Subcutaneous abdominal adipose tissue (tissue), 5 donors: ENCODE results near the gene KRT9.

ENCODE experiments used
- H3K27ac ChIP-seq: one replicate; pipeline ENCODE4 v1.7.0; 2013; ENCODE audit warnings: low read depth, mild to moderate bottlenecking, inconsistent platforms, low read length, moderate library complexity
- H3K27me3 ChIP-seq, 5 donors: one replicate each; pipeline ENCODE4 v1.7.0; 2013; ENCODE audit warnings: low read length in 5 of 5, inconsistent platforms in 1 of 5; ENCODE audit not compliant: control insufficient read depth in 5 of 5, insufficient read depth in 4 of 5
- H3K36me3 ChIP-seq, 5 donors: one replicate each; pipeline ENCODE4 v1.7.0; 2013; ENCODE audit warnings: low read length in 5 of 5; ENCODE audit not compliant: control insufficient read depth in 5 of 5, insufficient read depth in 5 of 5
- H3K4me1 ChIP-seq, 5 donors: one replicate each; pipeline ENCODE4 v1.7.0; 2013; ENCODE audit warnings: low read length in 5 of 5, mild to moderate bottlenecking in 3 of 5, moderate library complexity in 1 of 5; ENCODE audit not compliant: control insufficient read depth in 5 of 5, insufficient read depth in 5 of 5
- H3K4me3 ChIP-seq, 5 donors: one replicate each; pipeline ENCODE4 v1.7.0; 2013; ENCODE audit warnings: low read length in 5 of 5, low read depth in 1 of 5
- H3K9ac ChIP-seq, 5 donors: one replicate each; pipeline ENCODE4 v1.7.0; 2013; ENCODE audit warnings: low read length in 5 of 5, mild to moderate bottlenecking in 4 of 5, moderate library complexity in 3 of 5
- H3K9me3 ChIP-seq, 5 donors: one replicate each; pipeline ENCODE4 v1.7.0; 2013; ENCODE audit warnings: low read length in 5 of 5; ENCODE audit not compliant: control insufficient read depth in 5 of 5
- donor health status: healthy.
- donor health status: healthy.
- donor health status: healthy.
- donor health status: healthy.
- donor health status: healthy.

KRT9 gene

DNA sequence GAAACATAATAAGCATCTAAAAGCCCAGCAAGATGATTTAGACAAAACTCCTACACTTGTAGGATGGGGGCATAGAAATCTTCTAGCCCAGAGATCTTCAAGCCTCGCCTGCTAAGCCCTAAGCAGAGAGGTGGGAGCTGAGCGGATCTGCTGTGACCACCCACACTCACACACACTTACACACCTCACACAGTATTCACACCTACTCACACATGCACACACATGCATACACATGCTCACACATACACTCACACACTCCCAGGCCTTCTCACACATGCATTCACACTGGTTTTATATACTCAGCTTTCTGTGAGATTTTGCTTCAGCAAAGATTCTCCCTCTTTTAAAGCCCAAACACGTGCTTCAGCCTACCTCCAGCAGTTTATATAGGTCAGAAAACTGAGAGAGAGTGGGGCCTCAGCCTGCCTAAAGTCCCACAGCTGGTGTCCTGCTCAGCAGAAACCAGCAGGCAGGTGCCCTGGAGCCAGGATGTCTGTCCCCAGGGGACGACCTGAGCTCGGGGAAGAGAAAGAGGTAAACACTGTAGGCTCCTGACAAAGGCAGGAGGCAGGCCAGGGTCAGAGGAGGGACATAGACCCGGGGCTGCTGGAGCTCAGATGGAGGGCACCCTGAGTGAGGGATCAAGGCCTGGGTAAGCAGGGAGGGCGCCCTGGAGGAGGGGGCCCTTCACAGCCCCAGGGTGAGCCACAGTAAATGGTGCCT is 31.7 kb downstream of the KRT9 start:
- peaks cover 0 to 3% (median 0%) of the 10 kb centered on the region in 5 donors for H3K4me1 ChIP-seq
- no peak overlapping the region for H3K9ac ChIP-seq
- no peak overlapping the region for H3K27ac ChIP-seq
- no peaks in the 10 kb centered on the region for H3K36me3 ChIP-seq
- H3K27me3 ChIP-seq, result peaks cover 2 to 13% (median 8%) of the 10 kb centered on the region in 5 donors
- no peak overlapping the region for H3K4me3 ChIP-seq
- no peaks in the 10 kb centered on the region for H3K9me3 ChIP-seq

- Histone ChIP-seq H3K27me3 (peaks cover 4 to 14% (median 12%) of the 10 kb centered on the region in 5 donors), H3K27ac (no peak overlapping the region), H3K4me1 (peaks cover 0 to 3% (median 0%) of the 10 kb centered on the region in 5 donors)
Measured at GRCh38 chr17:41539071-41539492, 32.8 kb downstream of the KRT9 start.

DNA sequence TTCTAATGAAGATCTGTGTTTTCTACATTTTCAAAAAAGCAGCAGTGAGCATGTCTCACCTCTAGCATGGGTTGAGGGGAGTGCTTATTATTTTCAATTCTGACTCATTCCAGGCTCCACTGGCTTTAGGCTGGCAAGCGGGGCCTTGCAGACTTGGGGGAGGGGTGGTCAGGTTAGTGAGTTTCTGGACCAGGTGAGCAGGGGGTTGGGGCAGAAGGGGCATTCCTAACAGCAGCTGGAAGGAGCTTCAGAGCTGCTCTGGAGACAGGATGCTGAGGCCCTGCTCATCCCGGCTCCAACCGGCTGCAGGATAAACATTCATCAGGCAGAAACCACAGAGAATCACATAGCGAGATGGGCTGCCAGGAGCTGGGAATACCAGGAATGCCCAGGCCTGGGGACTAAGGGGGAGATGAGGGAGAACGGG is 33.3 kb downstream of the KRT9 start:
- Histone ChIP-seq H3K9ac (no peak overlapping the region), H3K27ac (no peak overlapping the region), H3K4me1 (peaks cover 0 to 3% (median 0%) of the 10 kb centered on the region in 5 donors), H3K4me3 (no peak overlapping the region), H3K36me3 (no peaks in the 10 kb centered on the region), H3K9me3 (no peaks in the 10 kb centered on the region), H3K27me3 (peaks cover 4 to 14% (median 12%) of the 10 kb centered on the region in 5 donors)

More at GRCh38 chr17:41539071-41539492, 32.8 kb downstream of the KRT9 start:
- no peak overlapping the region for H3K9ac ChIP-seq
- H3K4me3 ChIP-seq, result no peak overlapping the region
- H3K36me3 ChIP-seq, result no peaks in the 10 kb centered on the region
- H3K9me3 ChIP-seq, result no peaks in the 10 kb centered on the region

DNA sequence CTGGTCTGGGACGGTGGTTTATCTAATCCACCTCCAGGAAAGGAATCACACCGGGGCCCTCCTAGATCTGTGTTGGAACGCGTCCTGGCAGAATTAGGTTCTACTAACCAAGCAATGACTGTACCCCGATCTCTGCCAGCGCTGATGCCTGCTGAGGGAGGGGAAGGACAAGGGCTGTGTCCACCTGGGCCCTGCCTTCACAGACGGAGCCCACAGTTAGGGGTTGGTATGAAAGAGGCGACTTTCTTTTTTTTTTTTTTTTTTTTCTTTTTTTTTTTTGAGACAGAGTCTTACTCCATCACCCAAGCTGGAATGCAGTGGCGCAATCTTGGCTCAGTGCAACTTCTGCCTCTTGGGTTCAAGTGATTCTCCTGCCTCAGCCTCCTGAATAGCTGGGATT is 33.9 kb downstream of the KRT9 start:
- H3K4me1 ChIP-seq, result peaks cover 0 to 3% (median 0%) of the 10 kb centered on the region in 5 donors
- H3K9ac ChIP-seq, result no peak overlapping the region
- H3K36me3 ChIP-seq, result no peaks in the 10 kb centered on the region
- H3K4me3 ChIP-seq, result no peak overlapping the region
- H3K27ac ChIP-seq, result no peak overlapping the region
- H3K27me3 ChIP-seq, result peaks cover 6 to 14% (median 12%) of the 10 kb centered on the region in 5 donors
- H3K9me3 ChIP-seq, result no peaks in the 10 kb centered on the region

DNA sequence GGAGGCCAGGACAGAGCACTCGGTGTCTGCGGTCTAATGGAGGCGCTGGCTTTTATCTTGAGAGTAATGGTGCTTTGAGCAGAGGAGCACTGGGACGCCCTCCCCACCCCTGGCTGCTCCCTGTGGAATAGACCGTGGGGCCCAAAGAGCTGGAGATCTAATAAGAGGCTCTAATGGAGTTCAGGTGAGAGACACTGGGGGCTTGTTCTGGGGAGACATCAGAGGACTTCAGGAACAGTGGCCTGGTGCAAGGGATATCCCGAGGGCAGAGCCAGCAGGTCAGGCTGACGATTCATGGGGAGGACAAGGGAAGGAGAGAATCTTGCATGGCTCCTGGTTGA is 34.3 kb downstream of the KRT9 start:
- Histone ChIP-seq H3K36me3 (no peaks in the 10 kb centered on the region), H3K9me3 (no peaks in the 10 kb centered on the region), H3K4me1 (peaks cover 0 to 3% (median 0%) of the 10 kb centered on the region in 5 donors), H3K4me3 (no peak overlapping the region), H3K27ac (no peak overlapping the region), H3K9ac (no peak overlapping the region), H3K27me3 (peaks cover 7 to 17% (median 12%) of the 10 kb centered on the region in 5 donors)

- H3K9me3 ChIP-seq, result no peaks in the 10 kb centered on the region
- no peaks in the 10 kb centered on the region for H3K36me3 ChIP-seq
- no peak overlapping the region for H3K4me3 ChIP-seq
Measured at GRCh38 chr17:41536741-41537613, 34.9 kb downstream of the KRT9 start.

GRCh38 chr17:41535764-41536481 is 35.9 kb downstream of the KRT9 start:
- Histone ChIP-seq H3K27ac (no peak overlapping the region), H3K27me3 (peaks cover 11 to 21% (median 18%) of the 10 kb centered on the region in 5 donors), H3K36me3 (no peaks in the 10 kb centered on the region), H3K9me3 (no peaks in the 10 kb centered on the region), H3K9ac (no peak overlapping the region), H3K4me3 (no peak overlapping the region), H3K4me1 (peaks cover 0 to 3% (median 0%) of the 10 kb centered on the region in 5 donors)

More at GRCh38 chr17:41536741-41537613, 34.9 kb downstream of the KRT9 start:
- Histone ChIP-seq H3K27me3 (peaks cover 10 to 19% (median 15%) of the 10 kb centered on the region in 5 donors), H3K4me1 (peaks cover 0 to 3% (median 0%) of the 10 kb centered on the region in 5 donors), H3K27ac (no peak overlapping the region), H3K9ac (no peak overlapping the region)

- peaks cover 20 to 30% (median 23%) of the 10 kb centered on the region in 5 donors for H3K27me3 ChIP-seq
- H3K36me3 ChIP-seq, result no peaks in the 10 kb centered on the region
- no peaks in the 10 kb centered on the region for H3K9me3 ChIP-seq
- no peak overlapping the region for H3K9ac ChIP-seq
- no peak overlapping the region for H3K27ac ChIP-seq
- H3K4me1 ChIP-seq, result peaks cover 0 to 3% (median 0%) of the 10 kb centered on the region in 5 donors
- no peak overlapping the region for H3K4me3 ChIP-seq
Measured at GRCh38 chr17:41534899-41535546, 36.8 kb downstream of the KRT9 start.

DNA sequence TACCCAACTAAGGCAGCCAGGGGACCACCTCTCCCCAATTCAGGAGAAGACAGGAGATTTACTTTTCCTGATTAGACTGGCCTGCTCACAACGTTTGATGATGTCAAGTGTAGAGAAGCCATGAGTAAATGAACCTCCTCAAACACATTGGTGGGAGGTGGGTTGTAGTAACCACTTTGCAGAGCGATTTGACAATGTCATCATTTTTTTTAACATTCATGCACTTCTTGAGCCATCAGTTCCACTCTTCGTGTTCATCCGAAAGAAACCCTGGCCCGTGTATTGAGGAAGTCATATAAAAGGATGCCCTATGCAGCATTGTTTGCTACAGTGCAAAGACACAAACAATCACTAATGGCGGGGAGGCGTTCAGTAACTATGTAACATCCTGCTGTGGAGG is 38.2 kb downstream of the KRT9 start:
- Histone ChIP-seq H3K27ac (no peak overlapping the region), H3K9me3 (no peaks in the 10 kb centered on the region), H3K4me1 (peaks cover 0 to 3% (median 0%) of the 10 kb centered on the region in 5 donors), H3K4me3 (no peak overlapping the region), H3K27me3 (peaks cover 30 to 43% (median 32%) of the 10 kb centered on the region in 5 donors), H3K36me3 (no peaks in the 10 kb centered on the region), H3K9ac (no peak overlapping the region)
